Spleen (tissue), 11 donors: ENCODE results near the gene AFDN. TPM values are rescaled to one million over a fixed set of nuclear protein-coding genes. Genes with fewer than 3 reads are reported as not detected.
"Not testable (repeated sequence)": the region's sequence is repeated elsewhere in the genome, so short reads cannot be mapped to it uniquely, and the experiment has no call there.

Source experiments
- DNase-seq: peaks from one replicate; pipeline ENCODE4 v3.0.0-alpha.2; 2020
- H3K27ac ChIP-seq, 8 donors: fragments of 200-600 bp; sonication (generic) in 7 of 8; 1 replicate in 4 of 8; 2 replicates in 4 of 8; pipeline versions ENCODE4 v1.5.0 to v1.8.0; 2016 to 2021; ENCODE audit warnings: inconsistent platforms in 4 of 8, mild to moderate bottlenecking in 4 of 8, moderate library complexity in 1 of 8
- H3K27me3 ChIP-seq, 7 donors: fragments of 200-600 bp; sonication (generic) in 6 of 7; replicated peaks in 1 of 7; 1 replicate in 4 of 7; 2 replicates in 3 of 7; pipeline versions ENCODE4 v1.5.0 to v1.8.0; 2016 to 2021; ENCODE audit warnings: inconsistent platforms in 3 of 7, mild to moderate bottlenecking in 1 of 7
- H3K36me3 ChIP-seq, 6 donors: fragments of 200-600 bp; sonication (generic) in 5 of 6; 1 replicate in 4 of 6; 2 replicates in 2 of 6; pipeline versions ENCODE4 v1.5.0 to v1.8.0; 2016 to 2021; ENCODE audit warnings: inconsistent platforms in 2 of 6
- H3K4me1 ChIP-seq, 6 donors: fragments of 200-600 bp; sonication (generic) in 5 of 6; 1 replicate in 3 of 6; 2 replicates in 3 of 6; pipeline versions ENCODE4 v1.5.0 to v1.8.0; 2016 to 2021; ENCODE audit warnings: inconsistent platforms in 3 of 6
- H3K4me3 ChIP-seq, 8 donors: fragments of 200-600 bp; sonication (generic) in 7 of 8; 1 replicate in 4 of 8; 2 replicates in 4 of 8; pipeline versions ENCODE4 v1.5.0 to v1.8.0; 2016 to 2021; ENCODE audit warnings: inconsistent platforms in 4 of 8, mild to moderate bottlenecking in 4 of 8, moderate library complexity in 2 of 8
- H3K9me3 ChIP-seq, 8 donors: fragments of 200-600 bp; sonication (generic) in 7 of 8; 1 replicate in 4 of 8; 2 replicates in 4 of 8; pipeline versions ENCODE4 v1.5.0 to v1.8.0; 2016 to 2021; ENCODE audit warnings: inconsistent platforms in 4 of 8
- POLR2A ChIP-seq, 3 donors: fragments of 450-650 bp; IDR thresholded peaks; one replicate each; pipeline ENCODE4 v1.5.1; 2017; ENCODE audit warnings: antibody characterized with exemption in 3 of 3, mild to moderate bottlenecking in 1 of 3
- POLR2AphosphoS5 ChIP-seq, 3 donors: sonication (generic); formaldehyde crosslinking; IDR thresholded peaks; one replicate each; pipeline ENCODE4 v1.5.1; 2017; ENCODE audit warnings: antibody characterized with exemption in 3 of 3
- WGBS, 5 donors: extraction: QIAGEN DNeasy Blood & Tissue Kit in 3 of 5; methylation state at CpG; one replicate each; pipeline versions ENCODE4 v1.1.5 to v1.1.7; 2013 to 2018; 5-methylcytosine and 5-hydroxymethylcytosine counted together
- intact Hi-C: fragments of 100-400 bp; cut with DNase I; formaldehyde crosslinking; loops from one replicate; pipeline ENCODE4 v1.15.0; 2023; ENCODE audit warnings: low total_unique reads
- polyA plus RNA-seq, 3 donors: library from polyadenylated mRNA; stranded (reverse); fragments of 200-250 nt; gene quantifications; one replicate each; pipeline ENCODE4 v1.2.1, GENCODE V29; 2013
- total RNA-seq, 7 donors: library from RNA; depleted of rRNA in 3 of 7; stranded (reverse); fragments of >200 nt in 3 of 7; fragmentation: NEBNext Ultra II Directional in 4 of 7; extraction: Animal tissue kit (Norgen Biotek cat#: 25700) in 4 of 7; gene quantifications; one replicate each; pipeline versions ENCODE4 v1.1.0 to v1.2.1, GENCODE V29; 2016 to 2021
- TF ChIP-seq, protein P1 (sequence below), 11 experiments: fragments of 200-600 bp in 7 of 11; fragments of 450-650 bp in 4 of 11; sonication (generic) in 4 of 11; IDR thresholded peaks in 8 of 11; conservative IDR thresholded peaks in 3 of 11; 1 replicate in 7 of 11; 2 replicates in 4 of 11; pipeline versions ENCODE4 v1.4.0 to v1.8.0; 2016 to 2021; ENCODE audit warnings: antibody characterized with exemption in 11 of 11, inconsistent platforms in 4 of 11, mild to moderate bottlenecking in 1 of 11
- donor health status: healthy with polysubstance abuse.
- donor health status: DM: no; HTN: no; CAD: no; lungs with moderate emphysema.
- donor health status: DM: no; HTN: no; CAD: no.
- donor health status: Bipolar disorder and iron deficiency.
- donor health status: healthy.
- donor health status: DM: no; HTN: no; CAD: no.
- donor health status: DM: yes; HTN: yes; CAD: no.

Gene AFDN
- total and polyA plus RNA-seq, 10 donors: 7.4 to 148 (median 102) TPM

DNA sequence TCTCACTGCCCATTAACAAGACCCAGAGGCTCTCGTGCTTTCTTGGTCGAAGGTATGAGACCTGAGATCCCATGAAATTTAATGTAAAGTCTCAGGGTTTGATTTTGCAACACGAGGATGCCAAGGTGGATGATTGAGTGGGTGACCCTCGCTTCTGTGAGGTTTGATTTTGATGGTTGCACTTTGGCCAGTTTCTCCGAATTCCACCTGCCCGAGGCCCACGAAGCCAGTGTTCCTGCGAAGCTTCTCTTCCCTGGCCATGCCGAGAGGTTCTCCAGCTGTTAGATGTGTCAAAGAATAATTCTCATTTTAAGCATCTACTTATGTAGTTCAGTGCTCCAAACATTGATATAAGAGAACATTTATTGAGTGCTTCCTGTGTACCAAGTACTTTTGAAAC, 170.9 kb downstream of the AFDN start, which contains the start of gene KIF25:
KIF25 (plus strand) TSS at position 30 of the 400 bp plus-strand sequence. CDS start 31,915 bp downstream, outside the sequence.
- intact Hi-C loops: no loop called here
- Histone ChIP-seq H3K27ac (no peak within 1 kb of the TSS), H3K27me3 (peaks cover 0 to 28% (median 0%) of the 10 kb centered on the region in 7 donors), H3K36me3 (no peaks in the 10 kb centered on the region), H3K4me3 (no peak within 1 kb of the TSS), H3K4me1 (no peaks in the 10 kb centered on the region), H3K9me3 (no peaks in the 10 kb centered on the region)
- WGBS, 5 donors: 81 to 92% (median 83%) methylated on average over 9 of the region's 9 CpGs
- no peak for DNase-seq
- TF ChIP-seq POLR2AphosphoS5 (IDR thresholded peaks at IDR 0.05) (no peak), POLR2A (IDR thresholded peaks at IDR 0.05) (no peak)
- TF ChIP-seq, protein P1, sequence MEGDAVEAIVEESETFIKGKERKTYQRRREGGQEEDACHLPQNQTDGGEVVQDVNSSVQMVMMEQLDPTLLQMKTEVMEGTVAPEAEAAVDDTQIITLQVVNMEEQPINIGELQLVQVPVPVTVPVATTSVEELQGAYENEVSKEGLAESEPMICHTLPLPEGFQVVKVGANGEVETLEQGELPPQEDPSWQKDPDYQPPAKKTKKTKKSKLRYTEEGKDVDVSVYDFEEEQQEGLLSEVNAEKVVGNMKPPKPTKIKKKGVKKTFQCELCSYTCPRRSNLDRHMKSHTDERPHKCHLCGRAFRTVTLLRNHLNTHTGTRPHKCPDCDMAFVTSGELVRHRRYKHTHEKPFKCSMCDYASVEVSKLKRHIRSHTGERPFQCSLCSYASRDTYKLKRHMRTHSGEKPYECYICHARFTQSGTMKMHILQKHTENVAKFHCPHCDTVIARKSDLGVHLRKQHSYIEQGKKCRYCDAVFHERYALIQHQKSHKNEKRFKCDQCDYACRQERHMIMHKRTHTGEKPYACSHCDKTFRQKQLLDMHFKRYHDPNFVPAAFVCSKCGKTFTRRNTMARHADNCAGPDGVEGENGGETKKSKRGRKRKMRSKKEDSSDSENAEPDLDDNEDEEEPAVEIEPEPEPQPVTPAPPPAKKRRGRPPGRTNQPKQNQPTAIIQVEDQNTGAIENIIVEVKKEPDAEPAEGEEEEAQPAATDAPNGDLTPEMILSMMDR (IDR thresholded peaks at IDR 0.05 in 8 of 11, conservative IDR thresholded peaks at IDR 0.05 in 3 of 11): no peak

DNA sequence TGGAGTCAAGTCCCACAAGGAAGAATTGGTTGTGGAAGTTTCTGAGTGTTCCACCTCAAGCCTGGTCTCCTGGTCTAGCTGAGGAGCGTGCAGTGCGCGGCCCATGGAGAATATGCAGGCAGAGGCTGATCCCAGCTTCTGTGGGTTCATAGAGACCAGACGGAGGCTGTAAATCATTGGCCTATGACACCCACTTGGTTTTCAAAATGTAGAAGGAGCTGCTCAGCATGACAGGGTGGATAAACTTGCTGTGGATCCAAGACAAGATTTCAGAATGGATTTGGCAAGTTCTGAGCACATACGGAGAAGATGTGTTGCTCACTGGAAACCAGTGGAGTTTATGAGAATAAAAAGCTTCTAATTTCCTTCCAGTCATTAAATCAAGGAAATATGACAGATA, 171.5 kb downstream of the AFDN start:
- no peaks in the 10 kb centered on the region for H3K9me3 ChIP-seq
- no peak overlapping the region for H3K4me3 ChIP-seq
- no peaks in the 10 kb centered on the region for H3K4me1 ChIP-seq
- no peak overlapping the region for H3K27ac ChIP-seq
- TF ChIP-seq POLR2A (IDR thresholded peaks at IDR 0.05): no peak
- TF ChIP-seq POLR2AphosphoS5 (IDR thresholded peaks at IDR 0.05): no peak
- TF ChIP-seq, protein P1 (IDR thresholded peaks at IDR 0.05 in 8 of 11, conservative IDR thresholded peaks at IDR 0.05 in 3 of 11): no peak
- H3K36me3 ChIP-seq: no peaks in the 10 kb centered on the region
- DNase-seq: no peak
- peaks cover 0 to 28% (median 0%) of the 10 kb centered on the region in 7 donors for H3K27me3 ChIP-seq
- intact Hi-C loops: no loop called here
- 83 to 91% (median 87%) methylated on average over 5 of the region's 5 CpGs for WGBS, 5 donors

DNA sequence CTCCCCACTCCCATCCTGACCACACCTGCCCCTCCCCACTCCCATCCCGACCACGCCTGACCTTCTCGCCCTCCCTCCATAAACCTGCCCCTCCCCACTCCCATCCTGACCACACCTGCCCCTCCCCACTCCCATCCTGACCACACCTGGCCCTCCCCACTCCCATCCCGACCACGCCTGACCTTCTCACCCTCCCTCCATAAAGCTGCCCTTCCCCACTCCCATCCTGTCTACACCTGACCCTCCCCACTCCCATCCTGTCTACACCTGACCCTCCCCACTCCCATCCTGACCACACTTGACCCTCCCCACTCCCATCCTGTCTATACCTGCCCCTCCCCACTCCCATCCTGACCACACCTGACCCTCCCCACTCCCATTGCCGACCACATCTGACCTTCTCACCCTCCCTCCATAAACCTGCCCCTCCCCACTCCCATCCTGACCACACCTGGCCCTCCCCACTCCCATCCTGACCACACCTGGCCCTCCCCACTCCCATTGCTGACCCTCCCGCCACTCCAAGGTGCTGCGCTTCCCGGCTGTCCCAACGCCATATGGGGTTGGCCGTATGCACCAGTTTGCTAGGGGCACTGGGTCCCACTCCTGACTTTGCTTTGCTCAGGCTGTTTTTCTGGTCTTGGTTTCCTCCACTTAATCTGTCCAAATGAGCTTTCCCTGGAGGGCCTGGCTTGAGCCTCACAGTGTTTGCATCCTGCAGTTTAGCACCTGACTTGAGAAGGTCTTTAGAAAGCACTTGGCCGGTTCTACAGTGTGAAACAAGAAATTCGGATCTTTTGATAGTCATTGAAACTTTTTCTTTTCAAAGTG, 173.7 kb downstream of the AFDN start:
- H3K4me1 ChIP-seq: no peaks in the 10 kb centered on the region

DNA sequence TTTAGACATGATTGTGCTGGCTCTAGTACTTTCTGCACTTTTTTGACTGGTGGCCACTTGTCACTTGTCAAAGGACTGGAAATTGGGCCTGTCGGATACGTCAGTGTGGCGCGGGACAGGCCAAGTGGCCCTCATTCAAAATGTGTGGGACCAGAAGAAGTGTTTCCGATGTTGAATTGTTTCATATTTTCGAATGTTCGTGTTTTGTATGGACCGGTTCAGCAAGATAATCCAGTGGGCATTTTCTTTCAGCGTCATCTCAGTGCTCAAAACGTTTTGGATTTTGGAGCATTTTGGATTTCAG, 174.3 kb downstream of the AFDN start:
- Histone ChIP-seq H3K36me3 (no peaks in the 10 kb centered on the region), H3K27ac (no peak overlapping the region), H3K27me3 (peaks cover 0 to 25% (median 0%) of the 10 kb centered on the region in 7 donors), H3K4me1 (no peaks in the 10 kb centered on the region), H3K9me3 (no peaks in the 10 kb centered on the region), H3K4me3 (no peak overlapping the region)
- no peak for DNase-seq
- 81 to 93% (median 92%) methylated on average over 10 of the region's 10 CpGs for WGBS, 5 donors
- no peak for TF ChIP-seq POLR2A (IDR thresholded peaks at IDR 0.05)
- TF ChIP-seq, protein P1 (IDR thresholded peaks at IDR 0.05 in 8 of 11, conservative IDR thresholded peaks at IDR 0.05 in 3 of 11): no peak
- no peak for TF ChIP-seq POLR2AphosphoS5 (IDR thresholded peaks at IDR 0.05)
- intact Hi-C loops: no loop called here

More for the DNA sequence above, 173.7 kb downstream of the AFDN start:
- Histone ChIP-seq H3K27me3 (peaks cover 0 to 28% (median 0%) of the 10 kb centered on the region in 7 donors), H3K4me3 (no peak overlapping the region), H3K36me3 (no peaks in the 10 kb centered on the region), H3K9me3 (no peaks in the 10 kb centered on the region), H3K27ac (no peak overlapping the region)
- intact Hi-C loops: no loop called here
- WGBS, 5 donors: 88 to 95% (median 90%) methylated on average over 13 of the region's 13 CpGs
- TF ChIP-seq POLR2AphosphoS5 (IDR thresholded peaks at IDR 0.05) (no peak), POLR2A (IDR thresholded peaks at IDR 0.05) (no peak)
- TF ChIP-seq, protein P1 (IDR thresholded peaks at IDR 0.05 in 8 of 11, conservative IDR thresholded peaks at IDR 0.05 in 3 of 11): no peak
- no peak for DNase-seq

DNA sequence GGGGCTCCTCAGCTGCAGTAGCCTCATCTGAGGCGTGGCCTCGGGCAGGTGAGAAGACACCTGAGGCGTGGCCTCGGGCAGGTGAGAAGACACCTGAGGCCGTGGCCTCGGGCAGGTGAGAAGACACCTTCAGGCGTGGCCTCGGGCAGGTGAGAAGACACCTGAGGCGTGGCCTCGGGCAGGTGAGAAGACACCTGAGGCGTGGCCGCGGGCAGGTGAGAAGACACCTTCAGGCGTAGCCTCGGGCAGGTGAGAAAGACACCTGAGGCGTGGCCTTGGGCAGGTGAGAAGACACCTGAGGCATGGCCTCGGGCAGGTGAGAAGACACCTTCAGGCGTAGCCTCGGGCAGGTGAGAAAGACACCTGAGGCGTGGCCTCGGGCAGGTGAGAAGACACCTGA, 174.8 kb downstream of the AFDN start:
- WGBS, 5 donors: 83 to 94% (median 93%) methylated on average over 4 to 21 of the region's 21 CpGs
- DNase-seq, H3K9me3 ChIP-seq, H3K36me3 ChIP-seq, intact Hi-C loops, H3K4me1 ChIP-seq, H3K27ac ChIP-seq, H3K4me3 ChIP-seq: not testable (repeated sequence)
- H3K27me3 ChIP-seq: peaks cover 0 to 20% (median 0%) of the 10 kb centered on the region in 7 donors
